G401.6 (cell line): Measurements from ENCODE around the gene FRYL.

Experiments used
- FAIRE-seq: peaks from 2 replicates; lab custom pipeline; 2012; peaks lifted over from hg19 to GRCh38; lab: Jason Lieb, UNC

Gene FRYL

GRCh38 chr4:48604527-48604926 lies 175.6 kb downstream of the FRYL start:
- FAIRE-seq = no peak

DNA sequence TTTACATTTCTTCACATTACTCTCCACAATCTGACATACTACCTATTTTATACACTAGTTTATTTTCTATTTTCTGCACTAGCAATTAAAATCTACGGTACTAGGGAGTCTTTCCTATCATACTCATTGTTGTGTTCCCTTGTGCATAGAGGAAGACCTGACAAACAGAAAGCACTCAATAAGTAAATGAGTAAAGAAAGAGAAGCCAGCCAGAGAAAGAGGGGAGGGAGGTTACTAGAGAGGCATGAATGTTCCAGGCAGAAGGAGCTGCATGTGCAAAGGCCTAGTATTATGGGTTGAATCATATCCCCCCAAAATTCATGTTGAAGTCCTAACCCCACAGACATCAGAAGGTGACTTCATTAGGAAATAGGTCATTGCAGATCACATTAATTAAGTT lies 176.0 kb downstream of the FRYL start:
- FAIRE-seq = no peak

- no peak for FAIRE-seq
These were observed 176.6 kb downstream of the FRYL start for GRCh38 chr4:48603366-48604003.

DNA sequence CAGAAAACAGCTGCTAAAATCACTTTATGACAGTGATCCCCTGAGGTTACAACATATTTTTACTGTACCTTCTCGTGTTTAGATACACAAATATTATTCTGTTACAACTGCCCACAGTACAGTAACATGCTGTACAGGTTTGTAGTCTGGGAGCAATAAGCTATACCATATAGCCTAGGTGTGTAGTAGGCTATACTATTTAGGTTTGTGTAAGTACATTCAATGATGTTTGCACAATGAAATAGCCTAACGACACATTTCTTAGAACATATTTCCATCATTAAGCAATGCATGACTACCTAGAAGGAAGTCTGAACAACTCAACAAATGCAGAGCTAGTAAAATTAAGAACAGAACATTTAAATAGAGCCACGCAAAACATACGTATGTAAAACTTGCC lies 177.3 kb downstream of the FRYL start:
- no peak for FAIRE-seq

- FAIRE-seq = no peak
These were observed 177.9 kb downstream of the FRYL start for GRCh38 chr4:48602222-48602621.

- no peak for FAIRE-seq
These were observed 183.7 kb downstream of the FRYL start for GRCh38 chr4:48596336-48596735.

- no peak for FAIRE-seq
These were observed 185.9 kb downstream of the FRYL start for GRCh38 chr4:48594180-48594579.

DNA sequence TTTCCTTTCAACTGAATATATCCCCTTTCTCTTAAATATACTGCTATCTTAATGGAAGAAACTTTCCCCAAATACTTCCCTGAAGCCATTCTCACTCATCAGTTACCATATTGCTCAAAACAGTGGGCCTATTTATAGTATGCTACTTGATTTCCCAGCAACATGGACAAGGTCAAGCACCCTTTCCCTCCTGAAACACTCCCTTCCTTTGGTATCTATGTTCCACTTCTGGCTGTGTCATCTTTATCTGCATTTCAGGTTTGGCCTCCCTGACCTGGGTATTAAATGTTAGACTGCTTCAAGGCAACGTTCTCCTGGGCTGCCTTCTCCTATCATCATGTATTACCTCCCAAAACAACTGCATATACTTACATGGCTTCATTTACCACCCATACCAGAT lies 188.7 kb downstream of the FRYL start:
- FAIRE-seq = no peak

DNA sequence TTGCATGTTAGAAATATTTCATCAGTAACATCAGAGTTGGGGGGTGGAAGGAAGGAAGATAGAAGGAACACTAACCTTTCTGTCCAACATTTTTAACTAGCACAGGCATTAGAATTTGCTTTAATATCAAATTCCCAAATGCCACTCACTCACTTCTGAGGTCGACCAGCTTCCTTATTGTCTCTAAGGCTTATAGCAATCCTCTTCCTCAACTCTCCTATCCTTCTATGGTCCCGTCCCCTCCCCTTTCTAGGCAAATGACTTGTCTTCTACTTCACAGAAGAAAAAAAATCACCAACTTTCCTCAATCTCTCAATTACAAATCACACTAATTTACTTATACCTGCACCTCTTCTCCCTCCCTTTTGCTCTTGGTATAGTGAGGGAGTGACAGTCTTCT lies 189.2 kb downstream of the FRYL start:
- no peak for FAIRE-seq

GRCh38 chr4:48589098-48589445 lies 191.0 kb downstream of the FRYL start:
- FAIRE-seq = no peak

GRCh38 chr4:48588230-48589097 lies 191.6 kb downstream of the FRYL start:
- no peak for FAIRE-seq

DNA sequence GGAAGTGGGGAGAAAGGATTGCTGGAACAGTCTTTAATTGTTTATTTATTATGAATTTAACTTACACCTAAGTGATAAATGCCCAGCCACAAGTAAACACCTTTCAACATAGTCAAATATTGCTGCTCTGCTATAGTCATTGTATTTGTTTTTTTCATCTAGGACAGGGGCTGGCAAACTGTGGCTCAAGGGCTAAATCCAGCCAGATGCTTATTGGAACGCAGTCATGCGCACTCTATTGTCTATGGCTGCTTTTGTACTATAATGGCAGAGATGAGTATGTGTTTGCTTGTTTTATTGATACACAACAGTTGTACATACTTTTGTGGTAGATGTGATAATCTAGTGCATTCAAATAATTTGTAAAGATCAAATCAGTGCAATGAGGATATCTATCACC lies 194.7 kb downstream of the FRYL start:
- no peak for FAIRE-seq

GRCh38 chr4:48578132-48578968 lies 201.7 kb downstream of the FRYL start:
- FAIRE-seq = peak; percentile 97

- no peak for FAIRE-seq
These were observed 204.1 kb downstream of the FRYL start for GRCh38 chr4:48575964-48576363.

- no peak for FAIRE-seq
These were observed 208.6 kb downstream of the FRYL start for GRCh38 chr4:48571471-48571870.

DNA sequence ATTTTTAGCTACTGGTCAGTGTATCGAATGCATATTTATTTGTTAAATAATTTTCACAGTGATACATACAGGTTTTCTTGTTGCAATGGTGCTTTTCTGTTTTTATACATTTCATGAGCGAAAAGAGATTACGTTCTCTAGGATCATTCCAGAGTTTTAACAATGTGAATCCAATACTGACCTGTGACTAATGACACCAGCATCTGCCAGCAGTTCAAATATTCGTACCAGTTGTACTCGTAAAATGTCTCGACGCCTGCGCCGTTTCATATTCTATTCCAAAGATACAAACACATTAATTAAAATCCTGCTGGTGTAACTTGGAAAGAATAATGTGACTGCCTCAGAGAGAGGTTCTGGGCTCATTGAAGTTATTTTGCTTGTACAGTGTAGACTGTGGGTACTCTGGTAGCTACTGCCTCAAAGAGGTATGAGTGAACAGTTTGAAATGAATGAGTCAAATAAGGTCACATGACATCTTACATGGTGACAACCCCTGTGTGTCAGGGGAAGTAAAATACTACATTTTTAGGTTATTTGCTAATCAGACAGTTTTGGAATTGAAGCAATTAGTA lies 209.3 kb downstream of the FRYL start:
- no peak for FAIRE-seq

GRCh38 chr4:48566034-48566384 lies 214.1 kb downstream of the FRYL start:
- FAIRE-seq = no peak

- no peak for FAIRE-seq
These were observed 214.6 kb downstream of the FRYL start for GRCh38 chr4:48565362-48566033.

DNA sequence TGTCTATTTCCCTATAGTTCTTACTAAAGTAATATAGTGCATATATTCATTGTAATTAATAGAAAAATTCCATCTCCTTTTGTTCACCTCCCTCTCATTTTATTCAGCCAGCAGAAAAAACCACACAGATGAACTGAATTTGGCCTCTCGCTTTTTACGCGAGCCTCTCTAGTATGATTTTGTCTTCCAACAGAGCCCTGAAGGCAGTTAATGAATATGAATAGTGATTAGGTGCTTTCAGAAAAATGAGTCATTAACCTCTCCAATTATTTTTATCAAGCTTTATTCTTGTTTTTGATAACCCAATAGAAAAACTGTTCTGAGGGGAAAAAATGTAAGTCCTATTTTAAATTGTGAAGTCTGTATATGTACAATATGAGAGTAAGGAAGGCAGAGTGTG lies 215.9 kb downstream of the FRYL start:
- FAIRE-seq = no peak

DNA sequence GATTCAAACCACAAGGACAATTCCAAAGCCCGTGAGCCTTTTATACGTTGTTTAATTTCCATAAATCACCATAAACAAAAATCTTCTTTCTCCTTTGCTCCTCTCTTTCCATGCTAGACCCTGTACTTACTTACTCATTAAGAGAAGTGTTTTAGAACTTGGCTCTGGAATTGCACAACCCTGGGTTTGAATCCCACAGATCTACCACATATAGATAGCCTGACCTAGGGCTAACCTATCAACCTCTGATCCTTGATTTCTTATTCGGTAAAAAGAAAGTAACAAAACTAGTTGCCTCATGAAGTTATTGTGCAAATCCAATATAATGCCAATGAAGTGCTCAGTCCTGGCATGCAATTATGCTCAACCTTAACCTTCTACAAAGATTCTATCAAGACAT lies 221.3 kb downstream of the FRYL start:
- FAIRE-seq = no peak

DNA sequence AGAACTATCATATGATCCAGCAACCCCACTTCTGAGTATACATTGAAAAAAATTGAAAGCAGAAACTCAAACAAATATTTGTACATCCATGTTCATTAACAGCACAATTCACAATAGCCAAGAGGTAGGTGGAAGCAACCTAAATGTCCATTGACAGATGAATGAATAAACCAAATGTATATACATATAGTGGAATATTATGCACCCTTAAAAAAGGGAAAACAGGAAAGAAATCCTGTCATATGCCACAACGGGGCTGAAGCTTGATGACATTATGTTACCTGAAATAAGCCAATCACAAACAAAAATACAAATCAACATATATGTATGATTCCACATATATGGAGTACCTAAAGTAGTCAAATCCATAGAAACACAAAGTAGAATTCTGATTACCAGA lies 222.1 kb downstream of the FRYL start:
- FAIRE-seq = no peak

- no peak for FAIRE-seq
These were observed 222.6 kb downstream of the FRYL start for GRCh38 chr4:48557478-48557877.
